SJSA1 (cell line): Measurements from ENCODE around the gene MRO. TPM values are rescaled to one million over a fixed set of nuclear protein-coding genes. Genes with fewer than 3 reads are reported as not detected.
"Not testable (repeated sequence)": the region's sequence is repeated elsewhere in the genome, so short reads cannot be mapped to it uniquely, and the experiment has no call there.

Source experiments
- DNase-seq, 2 experiments: peaks; one replicate each; pipeline ENCODE4 v3.0.0-alpha.2; 2015 to 2020; ENCODE audit warnings: low spot score in 2 of 2, low read depth in 1 of 2
- H3K27ac ChIP-seq: fragments of 250-450 bp; sonication (Bioruptor Pico); 2 replicates; pipeline ENCODE4 v1.5.1; 2020; ENCODE audit warnings: mild to moderate bottlenecking, moderate library complexity
- H3K27me3 ChIP-seq: fragments of 250-450 bp; sonication (Bioruptor Pico); replicated peaks from 2 replicates; pipeline ENCODE4 v1.5.1; 2020; ENCODE audit warnings: mild to moderate bottlenecking, moderate library complexity
- H3K36me3 ChIP-seq: fragments of 250-450 bp; sonication (Bioruptor Pico); 2 replicates; pipeline ENCODE4 v1.5.1; 2020; ENCODE audit warnings: mild to moderate bottlenecking
- H3K4me1 ChIP-seq: fragments of 250-450 bp; sonication (Bioruptor Pico); replicated peaks from 2 replicates; pipeline ENCODE4 v1.6.1; 2021; ENCODE audit warnings: mild to moderate bottlenecking
- H3K4me3 ChIP-seq: fragments of 250-450 bp; sonication (Bioruptor Pico); 2 replicates; pipeline ENCODE4 v1.5.1; 2020; ENCODE audit warnings: mild to moderate bottlenecking
- H3K9me3 ChIP-seq: fragments of 250-450 bp; sonication (Bioruptor Pico); replicated peaks from 2 replicates; pipeline ENCODE4 v1.5.1; 2020; ENCODE audit warnings: mild to moderate bottlenecking
- total RNA-seq: library from RNA; depleted of rRNA; stranded (reverse); fragments of >200 nt; shearing (Covaris generic); gene quantifications from 2 replicates; pipeline ENCODE4 v1.2.3, GENCODE V29; 2014

The MRO gene
- total RNA-seq, 1 experiment from 2014 or later: 0.03 TPM

- Histone ChIP-seq H3K27me3 (no peaks in the 10 kb centered on the region), H3K4me1 (peaks cover under 1% of the 10 kb centered on the region), H3K36me3 (no peaks in the 10 kb centered on the region), H3K27ac (no peak overlapping the region), H3K4me3 (no peak overlapping the region), H3K9me3 (no peaks in the 10 kb centered on the region)
- DNase-seq: no peak
These were observed 29.2 kb upstream of the MRO start for GRCh38 chr18:50848991-50849390.

DNA sequence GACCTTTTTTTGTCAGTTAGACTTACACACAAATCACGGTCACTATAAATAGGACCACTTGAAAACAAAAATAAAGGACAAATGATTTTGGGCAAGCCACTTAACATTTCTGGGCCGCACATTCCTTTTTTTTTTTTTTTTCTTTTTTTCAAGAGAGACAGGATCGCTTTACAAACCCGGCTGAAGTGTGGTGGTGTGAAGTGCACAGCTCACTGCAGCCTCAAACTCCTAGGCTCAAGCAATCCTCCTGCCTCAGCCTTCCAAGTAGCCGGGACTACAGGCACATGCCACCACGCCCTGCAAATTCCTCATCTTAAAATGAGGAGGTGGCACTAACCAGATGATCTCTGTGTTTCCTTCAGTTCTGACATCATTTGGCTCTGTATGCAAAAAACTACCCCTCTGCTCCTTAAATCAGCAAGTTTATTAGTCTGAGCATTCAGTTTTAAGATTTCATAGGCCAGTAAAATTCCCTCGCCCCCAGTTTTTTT, 28.3 kb upstream of the MRO start:
- no peak overlapping the region for H3K27ac ChIP-seq
- no peaks in the 10 kb centered on the region for H3K9me3 ChIP-seq
- no peaks in the 10 kb centered on the region for H3K4me1 ChIP-seq
- H3K27me3 ChIP-seq: no peaks in the 10 kb centered on the region
- no peaks in the 10 kb centered on the region for H3K36me3 ChIP-seq
- no peak overlapping the region for H3K4me3 ChIP-seq
- no peak for DNase-seq

GRCh38 chr18:50847192-50847591, 27.4 kb upstream of the MRO start:
- Histone ChIP-seq H3K4me3 (no peak overlapping the region), H3K9me3 (no peaks in the 10 kb centered on the region), H3K27me3 (no peaks in the 10 kb centered on the region), H3K27ac (no peak overlapping the region), H3K36me3 (no peaks in the 10 kb centered on the region), H3K4me1 (no peaks in the 10 kb centered on the region)
- DNase-seq: no peak

DNA sequence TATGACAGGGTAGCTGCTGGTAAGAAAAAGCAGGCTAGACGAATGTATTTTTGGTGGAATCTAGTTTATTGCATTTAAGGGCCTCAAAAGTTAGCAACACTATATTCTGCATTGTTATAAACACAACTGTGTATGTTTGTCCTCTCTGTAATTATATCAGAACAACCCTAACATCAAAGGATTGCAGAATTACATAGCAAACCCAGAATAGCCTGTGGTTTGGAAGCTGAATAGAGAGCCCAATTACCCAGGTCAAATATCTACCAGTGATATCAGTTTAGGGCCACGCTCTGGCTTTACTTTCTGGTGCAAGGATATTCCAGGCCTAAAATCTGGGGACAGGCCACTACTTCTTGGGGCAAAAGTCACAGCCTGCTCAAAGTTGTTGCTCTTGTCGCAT, 25.1 kb upstream of the MRO start:
- no peaks in the 10 kb centered on the region for H3K27me3 ChIP-seq
- H3K4me1 ChIP-seq: no peaks in the 10 kb centered on the region
- no peak overlapping the region for H3K4me3 ChIP-seq
- no peaks in the 10 kb centered on the region for H3K9me3 ChIP-seq
- no peak for DNase-seq
- H3K36me3 ChIP-seq: no peaks in the 10 kb centered on the region
- no peak overlapping the region for H3K27ac ChIP-seq

- no peak for DNase-seq
- Histone ChIP-seq H3K27ac (no peak overlapping the region), H3K27me3 (no peaks in the 10 kb centered on the region), H3K4me3 (no peak overlapping the region), H3K9me3 (no peaks in the 10 kb centered on the region), H3K4me1 (no peaks in the 10 kb centered on the region), H3K36me3 (no peaks in the 10 kb centered on the region)
These were observed 24.7 kb upstream of the MRO start for GRCh38 chr18:50844554-50844953.

GRCh38 chr18:50842846-50843245, 23.0 kb upstream of the MRO start:
- Histone ChIP-seq H3K4me1 (no peaks in the 10 kb centered on the region), H3K36me3 (no peaks in the 10 kb centered on the region), H3K27me3 (no peaks in the 10 kb centered on the region), H3K27ac (no peak overlapping the region), H3K9me3 (no peaks in the 10 kb centered on the region), H3K4me3 (no peak overlapping the region)
- no peak for DNase-seq

- H3K27ac ChIP-seq: no peak overlapping the region
- H3K36me3 ChIP-seq: no peaks in the 10 kb centered on the region
- 0 out of 2 replicates have a peak, but pooled peaks cover 4% of the 10 kb centered on the region for H3K4me1 ChIP-seq
- H3K4me3 ChIP-seq: no peak overlapping the region
- no peak for DNase-seq
- no peaks in the 10 kb centered on the region for H3K9me3 ChIP-seq
- no peaks in the 10 kb centered on the region for H3K27me3 ChIP-seq
These were observed 20.2 kb upstream of the MRO start for GRCh38 chr18:50839996-50840395.

GRCh38 chr18:50839341-50839740, 19.5 kb upstream of the MRO start:
- H3K9me3 ChIP-seq: no peaks in the 10 kb centered on the region
- 0 out of 2 replicates have a peak, but pooled peaks cover 4% of the 10 kb centered on the region for H3K4me1 ChIP-seq
- DNase-seq: no peak

GRCh38 chr18:50836521-50836957, 16.7 kb upstream of the MRO start:
- H3K4me1 ChIP-seq: 0 out of 2 replicates have a peak, but pooled peaks cover 4% of the 10 kb centered on the region
- DNase-seq: no peak
- H3K27me3 ChIP-seq: no peaks in the 10 kb centered on the region
- H3K36me3 ChIP-seq: no peaks in the 10 kb centered on the region
- H3K4me3 ChIP-seq: no peak overlapping the region
- no peaks in the 10 kb centered on the region for H3K9me3 ChIP-seq
- no peak overlapping the region for H3K27ac ChIP-seq

More at GRCh38 chr18:50839341-50839740, 19.5 kb upstream of the MRO start:
- no peaks in the 10 kb centered on the region for H3K27me3 ChIP-seq
- no peak overlapping the region for H3K27ac ChIP-seq
- no peaks in the 10 kb centered on the region for H3K36me3 ChIP-seq
- H3K4me3 ChIP-seq: no peak overlapping the region

- H3K36me3 ChIP-seq, H3K9me3 ChIP-seq, DNase-seq, H3K27me3 ChIP-seq, H3K4me3 ChIP-seq, H3K27ac ChIP-seq, H3K4me1 ChIP-seq: not testable (repeated sequence)
These were observed 13.7 kb upstream of the MRO start for GRCh38 chr18:50833496-50833895.

DNA sequence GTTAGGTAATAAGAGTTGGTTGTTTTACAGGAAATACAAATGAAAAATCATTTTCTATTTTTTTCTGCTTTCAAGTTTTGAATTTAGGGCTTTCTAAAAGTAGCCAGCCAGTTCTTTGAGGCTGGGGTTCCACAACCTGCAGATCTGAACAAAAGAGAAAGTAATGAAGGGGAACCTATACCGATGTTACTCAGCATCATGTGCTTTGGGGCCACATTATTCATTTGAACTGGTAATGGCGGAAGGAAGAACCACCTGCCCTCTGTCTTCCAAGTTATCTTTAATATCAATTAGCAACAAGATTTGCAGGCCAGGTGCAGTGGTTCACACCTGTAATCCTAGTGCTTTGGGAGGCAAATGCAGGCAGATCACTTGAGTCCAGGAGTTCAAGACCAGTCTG, 12.9 kb upstream of the MRO start:
- Histone ChIP-seq H3K9me3 (no peaks in the 10 kb centered on the region), H3K4me1 (0 out of 2 replicates have a peak, but pooled peaks cover 4% of the 10 kb centered on the region), H3K4me3 (no peak overlapping the region), H3K36me3 (no peaks in the 10 kb centered on the region), H3K27me3 (no peaks in the 10 kb centered on the region), H3K27ac (no peak overlapping the region)
- no peak for DNase-seq

- H3K9me3 ChIP-seq: no peaks in the 10 kb centered on the region
- H3K4me3 ChIP-seq: no peak overlapping the region
- H3K36me3 ChIP-seq: no peaks in the 10 kb centered on the region
- H3K4me1 ChIP-seq: no peaks in the 10 kb centered on the region
- H3K27me3 ChIP-seq: no peaks in the 10 kb centered on the region
- no peak overlapping the region for H3K27ac ChIP-seq
- no peak for DNase-seq
These were observed 10.7 kb upstream of the MRO start for GRCh38 chr18:50830544-50830943.

DNA sequence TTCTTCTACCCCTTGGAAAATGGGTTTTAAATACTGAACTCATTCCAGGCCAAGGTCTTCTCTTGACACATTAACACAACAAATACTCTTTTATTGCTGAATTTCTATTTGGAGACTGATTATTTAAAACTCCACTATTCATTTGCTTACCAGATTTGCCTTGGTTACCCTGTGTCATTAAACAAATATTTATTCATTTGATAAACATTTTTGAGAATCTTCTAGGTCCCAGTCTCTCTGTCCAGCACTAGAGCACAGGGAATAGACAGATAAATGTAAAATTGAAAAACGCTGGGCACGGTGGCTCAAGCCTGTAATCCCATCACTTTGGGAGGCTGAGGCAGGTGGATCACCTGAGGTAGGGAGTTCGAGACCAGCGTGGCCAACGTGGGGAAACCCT, 9.8 kb upstream of the MRO start:
- Histone ChIP-seq H3K27ac (no peak overlapping the region), H3K36me3 (no peaks in the 10 kb centered on the region), H3K9me3 (no peaks in the 10 kb centered on the region), H3K4me1 (no peaks in the 10 kb centered on the region), H3K4me3 (no peak overlapping the region), H3K27me3 (no peaks in the 10 kb centered on the region)
- DNase-seq: no peak

DNA sequence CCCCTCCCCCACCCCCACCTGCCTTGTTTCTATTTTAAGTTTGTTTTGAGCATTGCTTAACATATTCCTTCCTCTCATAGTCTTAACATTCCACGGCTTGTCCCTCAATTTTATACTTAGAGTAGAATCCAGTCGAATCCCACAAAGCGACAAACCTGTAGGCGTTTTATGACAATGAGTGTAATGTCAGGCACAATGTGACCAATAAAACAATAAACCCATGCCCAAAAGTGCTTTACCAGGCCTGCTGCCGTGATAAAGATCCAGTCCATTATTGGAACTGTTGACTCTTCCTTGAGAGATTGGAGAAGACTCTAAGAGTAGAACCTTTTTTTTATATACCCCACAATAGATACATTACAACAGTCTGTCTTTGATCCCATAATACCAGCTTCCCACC, 6.2 kb upstream of the MRO start:
- no peak overlapping the region for H3K27ac ChIP-seq
- no peaks in the 10 kb centered on the region for H3K4me1 ChIP-seq
- no peaks in the 10 kb centered on the region for H3K36me3 ChIP-seq
- H3K9me3 ChIP-seq: no peaks in the 10 kb centered on the region
- H3K4me3 ChIP-seq: no peak overlapping the region
- H3K27me3 ChIP-seq: no peaks in the 10 kb centered on the region
- DNase-seq: no peak

- Histone ChIP-seq H3K4me3 (no peak overlapping the region), H3K36me3 (no peaks in the 10 kb centered on the region), H3K27ac (no peak overlapping the region), H3K4me1 (no peaks in the 10 kb centered on the region), H3K9me3 (no peaks in the 10 kb centered on the region), H3K27me3 (peaks cover 3% of the 10 kb centered on the region; the same call in 1 of the 2 replicates)
- DNase-seq: no peak
These were observed 5.8 kb upstream of the MRO start for GRCh38 chr18:50825621-50826020.
